Measurements from ENCODE around the gene KRT74. TPM values are rescaled to one million over a fixed set of nuclear protein-coding genes. Genes with fewer than 3 reads are reported as not detected.

The KRT74 gene
- total RNA-seq, 2 experiments from 2014 or later = not detected

- no peak for DNase-seq
- no peak overlapping the region for H3K27ac Mint-ChIP-seq
Observed at GRCh38 chr12:52524898-52525591, 48.6 kb downstream of the KRT74 start.

GRCh38 chr12:52524241-52524897 is 49.3 kb downstream of the KRT74 start:
- ATAC-seq (ENCODE audit: low read depth) (no peak), DNase-seq (no peak)
- H3K9me3 Mint-ChIP-seq = no peaks in the 10 kb centered on the region
- H3K27me3 Mint-ChIP-seq = peaks cover 10% of the 10 kb centered on the region
- H3K36me3 Mint-ChIP-seq = no peaks in the 10 kb centered on the region
- no peak overlapping the region for H3K4me3 Mint-ChIP-seq
- POLR2A ChIA-PET = no interaction called here
- H3K27ac Mint-ChIP-seq = no peak overlapping the region
- H3K4me1 Mint-ChIP-seq = peaks cover 10% of the 10 kb centered on the region

More at GRCh38 chr12:52524898-52525591, 48.6 kb downstream of the KRT74 start:
- Mint-ChIP-seq H3K27me3 (peaks cover 6% of the 10 kb centered on the region), H3K4me3 (no peak overlapping the region), H3K4me1 (peaks cover 10% of the 10 kb centered on the region), H3K36me3 (no peaks in the 10 kb centered on the region), H3K9me3 (no peaks in the 10 kb centered on the region)
- POLR2A ChIA-PET = no interaction called here
- ATAC-seq (ENCODE audit: low read depth) = no peak

GRCh38 chr12:52523824-52524223 is 49.8 kb downstream of the KRT74 start:
- Mint-ChIP-seq H3K9me3 (no peaks in the 10 kb centered on the region), H3K36me3 (no peaks in the 10 kb centered on the region), H3K27me3 (peaks cover 11% of the 10 kb centered on the region), H3K27ac (no peak overlapping the region), H3K4me3 (no peak overlapping the region), H3K4me1 (peaks cover 10% of the 10 kb centered on the region)
- no peak for DNase-seq
- ATAC-seq (ENCODE audit: low read depth) = no peak
- POLR2A ChIA-PET = no interaction called here

GRCh38 chr12:52522346-52523011 is 51.2 kb downstream of the KRT74 start:
- H3K4me3 Mint-ChIP-seq = no peak overlapping the region
- no peak for DNase-seq
- H3K9me3 Mint-ChIP-seq = no peaks in the 10 kb centered on the region
- POLR2A ChIA-PET = no interaction called here
- H3K36me3 Mint-ChIP-seq = no peaks in the 10 kb centered on the region
- no peak overlapping the region for H3K27ac Mint-ChIP-seq
- ATAC-seq (ENCODE audit: low read depth) = no peak
- peaks cover 10% of the 10 kb centered on the region for H3K4me1 Mint-ChIP-seq
- H3K27me3 Mint-ChIP-seq = peaks cover 11% of the 10 kb centered on the region

GRCh38 chr12:52521568-52522266 is 51.9 kb downstream of the KRT74 start:
- Mint-ChIP-seq H3K27ac (no peak overlapping the region), H3K9me3 (no peaks in the 10 kb centered on the region), H3K4me1 (peaks cover 4% of the 10 kb centered on the region), H3K36me3 (no peaks in the 10 kb centered on the region), H3K4me3 (no peak overlapping the region), H3K27me3 (peaks cover 11% of the 10 kb centered on the region)
- DNase-seq (no peak), ATAC-seq (ENCODE audit: low read depth) (no peak)
- POLR2A ChIA-PET = no interaction called here

GRCh38 chr12:52521175-52521567 is 52.5 kb downstream of the KRT74 start:
- Mint-ChIP-seq H3K27me3 (peaks cover 11% of the 10 kb centered on the region), H3K36me3 (no peaks in the 10 kb centered on the region), H3K4me1 (no peaks in the 10 kb centered on the region), H3K9me3 (no peaks in the 10 kb centered on the region), H3K4me3 (no peak overlapping the region), H3K27ac (no peak overlapping the region)
- no peak for DNase-seq
- ATAC-seq (ENCODE audit: low read depth) = no peak
- POLR2A ChIA-PET = no interaction called here

- Mint-ChIP-seq H3K36me3 (no peaks in the 10 kb centered on the region), H3K4me3 (no peak within 1 kb of the TSS), H3K4me1 (no peaks in the 10 kb centered on the region), H3K27ac (no peak within 1 kb of the TSS), H3K27me3 (peaks cover 14% of the 10 kb centered on the region), H3K9me3 (no peaks in the 10 kb centered on the region)
- no peak for DNase-seq
- POLR2A ChIA-PET = interaction anchor here (0.5 kb wide), 1 partner anchor 363 kb away, joined by 3 read pairs; no protein-coding TSS in a partner anchor
- no peak for ATAC-seq (ENCODE audit: low read depth)
Observed at GRCh38 chr12:52519826-52520662, 53.6 kb downstream of the KRT74 start, which contains the start of gene KRT5. TSS of gene KRT5 (minus strand) at chr12:52520394. CDS start at chr12:52520296, 98 bp downstream.

- no peak for ATAC-seq (ENCODE audit: low read depth)
- no peaks in the 10 kb centered on the region for H3K36me3 Mint-ChIP-seq
- H3K4me3 Mint-ChIP-seq = no peak overlapping the region
- no peaks in the 10 kb centered on the region for H3K9me3 Mint-ChIP-seq
- no peak overlapping the region for H3K27ac Mint-ChIP-seq
- DNase-seq = no peak
- H3K4me1 Mint-ChIP-seq = no peaks in the 10 kb centered on the region
- POLR2A ChIA-PET = interaction anchor here (0.5 kb wide), 1 partner anchor 364 kb away, joined by 3 read pairs; no protein-coding TSS in a partner anchor
- H3K27me3 Mint-ChIP-seq = peaks cover 15% of the 10 kb centered on the region
Observed at GRCh38 chr12:52519387-52519703, 54.3 kb downstream of the KRT74 start.

GRCh38 chr12:52518574-52519386 is 54.9 kb downstream of the KRT74 start:
- no peak overlapping the region for H3K4me3 Mint-ChIP-seq
- H3K36me3 Mint-ChIP-seq = no peaks in the 10 kb centered on the region
- ATAC-seq (ENCODE audit: low read depth) = no peak
- no peak overlapping the region for H3K27ac Mint-ChIP-seq
- H3K27me3 Mint-ChIP-seq = peaks cover 15% of the 10 kb centered on the region
- POLR2A ChIA-PET = no interaction called here
- DNase-seq = no peak
- H3K9me3 Mint-ChIP-seq = no peaks in the 10 kb centered on the region
- H3K4me1 Mint-ChIP-seq = no peaks in the 10 kb centered on the region

GRCh38 chr12:52517888-52518287 is 55.8 kb downstream of the KRT74 start:
- Mint-ChIP-seq H3K27me3 (peaks cover 17% of the 10 kb centered on the region), H3K4me1 (no peaks in the 10 kb centered on the region), H3K36me3 (no peaks in the 10 kb centered on the region), H3K9me3 (no peaks in the 10 kb centered on the region), H3K27ac (no peak overlapping the region), H3K4me3 (no peak overlapping the region)
- DNase-seq (no peak), ATAC-seq (ENCODE audit: low read depth) (no peak)
- POLR2A ChIA-PET = no interaction called here

GRCh38 chr12:52517005-52517835 is 56.4 kb downstream of the KRT74 start:
- Mint-ChIP-seq H3K27me3 (peaks cover 17% of the 10 kb centered on the region), H3K27ac (no peak overlapping the region), H3K4me1 (no peaks in the 10 kb centered on the region), H3K36me3 (no peaks in the 10 kb centered on the region), H3K4me3 (no peak overlapping the region), H3K9me3 (no peaks in the 10 kb centered on the region)
- no peak for DNase-seq
- POLR2A ChIA-PET = no interaction called here
- ATAC-seq (ENCODE audit: low read depth) = no peak
